GM23338 (cell line): ENCODE measurements around the gene NRIP3. TPM values are rescaled to one million over a fixed set of nuclear protein-coding genes. Genes with fewer than 3 reads are reported as not detected.

Experiments used
- ATAC-seq: fragments of 200-7000 bp; cut with Tn5 transposase; 3 replicates; pipeline ENCODE4 v1.9.1; 2020
- DNase-seq: peaks from one replicate; pipeline ENCODE4 v3.0.0-alpha.2; 2015; ENCODE audit warnings: low spot score
- H2AFZ ChIP-seq: fragments of 200-600 bp; sonication (generic); 2 replicates; pipeline ENCODE4 v1.8.0; 2016; ENCODE audit warnings: antibody characterized with exemption, mild to moderate bottlenecking, moderate library complexity
- H3F3A ChIP-seq: fragments of 200-600 bp; sonication (generic); replicated peaks from 2 replicates; pipeline ENCODE4 v1.8.0; 2017; ENCODE audit warnings: antibody characterized with exemption, mixed run types, low read depth
- H3K27ac ChIP-seq: fragments of 200-600 bp; sonication (generic); 2 replicates; pipeline ENCODE4 v1.6.1; 2016; ENCODE audit warnings: low read depth
- H3K27me3 ChIP-seq: fragments of 200-600 bp; sonication (generic); 2 replicates; pipeline ENCODE4 v1.8.0; 2016; ENCODE audit warnings: mild to moderate bottlenecking, mixed run types, moderate library complexity; ENCODE audit not compliant: insufficient read depth
- H3K36me3 ChIP-seq: fragments of 200-600 bp; sonication (generic); 2 replicates; pipeline ENCODE4 v1.8.0; 2016; ENCODE audit warnings: mild to moderate bottlenecking; ENCODE audit not compliant: insufficient read depth
- H3K4me1 ChIP-seq: fragments of 200-600 bp; sonication (generic); 2 replicates; pipeline ENCODE4 v1.8.0; 2016; ENCODE audit warnings: mild to moderate bottlenecking, moderate library complexity; ENCODE audit not compliant: insufficient read depth
- H3K4me2 ChIP-seq: fragments of 200-600 bp; sonication (generic); 2 replicates; pipeline ENCODE4 v1.7.1; 2017; ENCODE audit warnings: mixed run types
- H3K4me3 ChIP-seq: fragments of 200-600 bp; sonication (generic); 2 replicates; pipeline ENCODE4 v1.6.1; 2016; ENCODE audit warnings: mixed run types
- H3K79me2 ChIP-seq: fragments of 200-600 bp; sonication (generic); replicated peaks from 2 replicates; pipeline ENCODE4 v1.8.0; 2017; ENCODE audit warnings: mild to moderate bottlenecking; ENCODE audit not compliant: insufficient read depth
- H3K9me2 ChIP-seq: fragments of 200-600 bp; sonication (generic); 2 replicates; pipeline ENCODE4 v1.8.0; 2017; ENCODE audit not compliant: insufficient read depth
- H4K20me1 ChIP-seq: fragments of 200-600 bp; sonication (generic); replicated peaks from 2 replicates; pipeline ENCODE4 v1.8.0; 2017; ENCODE audit warnings: mild to moderate bottlenecking; ENCODE audit not compliant: insufficient read depth
- H3K27ac Mint-ChIP-seq: 2 replicates; pipeline ENCODE4 v1.8.0; 2020; ENCODE audit warnings: inconsistent platforms, mild to moderate bottlenecking, moderate library complexity, mixed read lengths
- H3K27me3 Mint-ChIP-seq: 3 replicates; pipeline ENCODE4 v1.8.0; 2022; ENCODE audit warnings: low read depth, mild to moderate bottlenecking, moderate library complexity, mixed read lengths, inconsistent platforms; ENCODE audit not compliant: insufficient read depth, poor library complexity
- H3K36me3 Mint-ChIP-seq: 3 replicates; pipeline ENCODE4 v1.8.0; 2021; ENCODE audit warnings: low read depth, mild to moderate bottlenecking, inconsistent platforms, moderate library complexity, mixed read lengths
- H3K4me1 Mint-ChIP-seq: 3 replicates; pipeline ENCODE4 v1.8.0; 2020; ENCODE audit warnings: mild to moderate bottlenecking, inconsistent platforms, mixed read lengths
- H3K4me3 Mint-ChIP-seq: 3 replicates; pipeline ENCODE4 v1.8.0; 2021; ENCODE audit warnings: moderate library complexity, mild to moderate bottlenecking, inconsistent platforms, mixed read lengths
- H3K9me3 Mint-ChIP-seq: 3 replicates; pipeline ENCODE4 v1.8.0; 2020; ENCODE audit warnings: moderate library complexity, mild to moderate bottlenecking, inconsistent platforms, mixed read lengths
- CREB1 ChIP-seq: fragments of 250-450 bp; sonication (Bioruptor Pico); IDR thresholded peaks from 2 replicates; pipeline ENCODE4 v1.5.0; 2020; ENCODE audit warnings: low read depth, mild to moderate bottlenecking, moderate library complexity
- EZH2 ChIP-seq: fragments of 200-600 bp; sonication (generic); IDR thresholded peaks from one replicate; pipeline ENCODE4 v1.8.0; 2017; ENCODE audit warnings: antibody characterized with exemption, mild to moderate bottlenecking, low read depth; ENCODE audit not compliant: unreplicated experiment
- EZH2phosphoT487 ChIP-seq: fragments of 200-600 bp; sonication (generic); IDR thresholded peaks from one replicate; pipeline ENCODE4 v1.8.1; 2018; ENCODE audit warnings: antibody characterized with exemption; ENCODE audit not compliant: unreplicated experiment
- JUNB ChIP-seq: IDR thresholded peaks from one replicate; pipeline ENCODE4 v1.6.1; 2016; ENCODE audit warnings: antibody characterized with exemption; ENCODE audit not compliant: unreplicated experiment
- NANOG ChIP-seq: IDR thresholded peaks from 2 replicates; pipeline ENCODE4 v1.6.1; 2016; ENCODE audit warnings: antibody characterized with exemption, borderline replicate concordance
- POLR2AphosphoS5 ChIP-seq: IDR thresholded peaks from 2 replicates; pipeline ENCODE4 v1.6.1; 2016; ENCODE audit warnings: antibody characterized with exemption, low read depth
- STAT1 ChIP-seq: IDR thresholded peaks from one replicate; pipeline ENCODE4 v1.6.1; 2016; ENCODE audit warnings: antibody characterized with exemption; ENCODE audit not compliant: unreplicated experiment
- ZNF114 ChIP-seq: fragments of 250-450 bp; sonication (Bioruptor Pico); IDR thresholded peaks from 2 replicates; pipeline ENCODE4 v1.5.0; 2020; ENCODE audit warnings: mild to moderate bottlenecking, moderate library complexity
- ZNF331 ChIP-seq: fragments of 250-450 bp; sonication (Bioruptor Pico); IDR thresholded peaks from 2 replicates; pipeline ENCODE4 v1.5.0; 2020; ENCODE audit warnings: low read depth, mild to moderate bottlenecking, moderate library complexity
- polyA plus RNA-seq: library from polyadenylated mRNA; unstranded; fragments of >200 nt; fragmentation: Nextera tagmentation; extraction: Ambion mirVana; gene quantifications from 2 replicates; pipeline ENCODE4 v1.2.1, GENCODE V29; 2016
- total RNA-seq: library from RNA; depleted of rRNA; stranded (reverse); fragments of >200 nt; shearing (Covaris generic); gene quantifications from 2 replicates; pipeline ENCODE4 v1.2.3, GENCODE V29; 2014
- TF ChIP-seq, protein P1 (sequence below): fragments of 250-450 bp; sonication (Bioruptor Pico); IDR thresholded peaks from 2 replicates; pipeline ENCODE4 v1.5.0; 2020; ENCODE audit warnings: mild to moderate bottlenecking, moderate library complexity
- TF ChIP-seq, protein P2 (sequence below), 2 experiments: fragments of 200-600 bp in 1 of 2; sonication (generic) in 1 of 2; conservative IDR thresholded peaks; 2 replicates each; pipeline versions ENCODE4 v1.5.1 to v1.6.1; 2016 to 2017; ENCODE audit warnings: antibody characterized with exemption in 2 of 2, low read depth in 2 of 2, mild to moderate bottlenecking in 2 of 2, moderate library complexity in 1 of 2
- TF ChIP-seq, protein P3 (sequence below): IDR thresholded peaks from 2 replicates; pipeline ENCODE4 v1.6.1; 2016; ENCODE audit warnings: antibody characterized with exemption
- TF ChIP-seq, protein P4 (sequence below): IDR thresholded peaks from one replicate; pipeline ENCODE4 v1.6.1; 2018; ENCODE audit warnings: antibody characterized with exemption; ENCODE audit not compliant: unreplicated experiment

Gene NRIP3
- total and polyA plus RNA-seq, 2 experiments from 2014 or later, result 3.0 to 7.9 TPM

DNA sequence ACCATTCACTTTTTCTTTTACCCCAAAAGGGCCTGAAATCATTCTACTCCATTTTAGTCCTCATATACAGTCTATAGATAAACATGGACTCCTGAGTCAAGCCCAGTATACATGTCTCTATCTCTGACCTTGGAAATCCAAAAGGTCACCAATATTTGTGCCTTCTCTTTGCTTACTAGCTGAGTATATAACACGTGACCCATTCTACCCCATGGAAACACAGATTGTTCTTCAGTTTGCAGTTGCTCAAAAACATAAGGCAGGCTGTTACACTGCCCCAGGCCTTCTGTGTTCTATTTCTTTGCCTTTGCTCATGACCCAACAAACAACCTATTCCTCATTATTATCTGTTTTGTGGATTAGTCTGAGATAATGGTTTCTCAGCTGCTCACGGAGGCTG, 5.8 kb downstream of the NRIP3 start:
- no peaks in the 10 kb centered on the region for H3K36me3 Mint-ChIP-seq
- H3K27ac Mint-ChIP-seq, result no peak overlapping the region
- TF ChIP-seq, protein P1, sequence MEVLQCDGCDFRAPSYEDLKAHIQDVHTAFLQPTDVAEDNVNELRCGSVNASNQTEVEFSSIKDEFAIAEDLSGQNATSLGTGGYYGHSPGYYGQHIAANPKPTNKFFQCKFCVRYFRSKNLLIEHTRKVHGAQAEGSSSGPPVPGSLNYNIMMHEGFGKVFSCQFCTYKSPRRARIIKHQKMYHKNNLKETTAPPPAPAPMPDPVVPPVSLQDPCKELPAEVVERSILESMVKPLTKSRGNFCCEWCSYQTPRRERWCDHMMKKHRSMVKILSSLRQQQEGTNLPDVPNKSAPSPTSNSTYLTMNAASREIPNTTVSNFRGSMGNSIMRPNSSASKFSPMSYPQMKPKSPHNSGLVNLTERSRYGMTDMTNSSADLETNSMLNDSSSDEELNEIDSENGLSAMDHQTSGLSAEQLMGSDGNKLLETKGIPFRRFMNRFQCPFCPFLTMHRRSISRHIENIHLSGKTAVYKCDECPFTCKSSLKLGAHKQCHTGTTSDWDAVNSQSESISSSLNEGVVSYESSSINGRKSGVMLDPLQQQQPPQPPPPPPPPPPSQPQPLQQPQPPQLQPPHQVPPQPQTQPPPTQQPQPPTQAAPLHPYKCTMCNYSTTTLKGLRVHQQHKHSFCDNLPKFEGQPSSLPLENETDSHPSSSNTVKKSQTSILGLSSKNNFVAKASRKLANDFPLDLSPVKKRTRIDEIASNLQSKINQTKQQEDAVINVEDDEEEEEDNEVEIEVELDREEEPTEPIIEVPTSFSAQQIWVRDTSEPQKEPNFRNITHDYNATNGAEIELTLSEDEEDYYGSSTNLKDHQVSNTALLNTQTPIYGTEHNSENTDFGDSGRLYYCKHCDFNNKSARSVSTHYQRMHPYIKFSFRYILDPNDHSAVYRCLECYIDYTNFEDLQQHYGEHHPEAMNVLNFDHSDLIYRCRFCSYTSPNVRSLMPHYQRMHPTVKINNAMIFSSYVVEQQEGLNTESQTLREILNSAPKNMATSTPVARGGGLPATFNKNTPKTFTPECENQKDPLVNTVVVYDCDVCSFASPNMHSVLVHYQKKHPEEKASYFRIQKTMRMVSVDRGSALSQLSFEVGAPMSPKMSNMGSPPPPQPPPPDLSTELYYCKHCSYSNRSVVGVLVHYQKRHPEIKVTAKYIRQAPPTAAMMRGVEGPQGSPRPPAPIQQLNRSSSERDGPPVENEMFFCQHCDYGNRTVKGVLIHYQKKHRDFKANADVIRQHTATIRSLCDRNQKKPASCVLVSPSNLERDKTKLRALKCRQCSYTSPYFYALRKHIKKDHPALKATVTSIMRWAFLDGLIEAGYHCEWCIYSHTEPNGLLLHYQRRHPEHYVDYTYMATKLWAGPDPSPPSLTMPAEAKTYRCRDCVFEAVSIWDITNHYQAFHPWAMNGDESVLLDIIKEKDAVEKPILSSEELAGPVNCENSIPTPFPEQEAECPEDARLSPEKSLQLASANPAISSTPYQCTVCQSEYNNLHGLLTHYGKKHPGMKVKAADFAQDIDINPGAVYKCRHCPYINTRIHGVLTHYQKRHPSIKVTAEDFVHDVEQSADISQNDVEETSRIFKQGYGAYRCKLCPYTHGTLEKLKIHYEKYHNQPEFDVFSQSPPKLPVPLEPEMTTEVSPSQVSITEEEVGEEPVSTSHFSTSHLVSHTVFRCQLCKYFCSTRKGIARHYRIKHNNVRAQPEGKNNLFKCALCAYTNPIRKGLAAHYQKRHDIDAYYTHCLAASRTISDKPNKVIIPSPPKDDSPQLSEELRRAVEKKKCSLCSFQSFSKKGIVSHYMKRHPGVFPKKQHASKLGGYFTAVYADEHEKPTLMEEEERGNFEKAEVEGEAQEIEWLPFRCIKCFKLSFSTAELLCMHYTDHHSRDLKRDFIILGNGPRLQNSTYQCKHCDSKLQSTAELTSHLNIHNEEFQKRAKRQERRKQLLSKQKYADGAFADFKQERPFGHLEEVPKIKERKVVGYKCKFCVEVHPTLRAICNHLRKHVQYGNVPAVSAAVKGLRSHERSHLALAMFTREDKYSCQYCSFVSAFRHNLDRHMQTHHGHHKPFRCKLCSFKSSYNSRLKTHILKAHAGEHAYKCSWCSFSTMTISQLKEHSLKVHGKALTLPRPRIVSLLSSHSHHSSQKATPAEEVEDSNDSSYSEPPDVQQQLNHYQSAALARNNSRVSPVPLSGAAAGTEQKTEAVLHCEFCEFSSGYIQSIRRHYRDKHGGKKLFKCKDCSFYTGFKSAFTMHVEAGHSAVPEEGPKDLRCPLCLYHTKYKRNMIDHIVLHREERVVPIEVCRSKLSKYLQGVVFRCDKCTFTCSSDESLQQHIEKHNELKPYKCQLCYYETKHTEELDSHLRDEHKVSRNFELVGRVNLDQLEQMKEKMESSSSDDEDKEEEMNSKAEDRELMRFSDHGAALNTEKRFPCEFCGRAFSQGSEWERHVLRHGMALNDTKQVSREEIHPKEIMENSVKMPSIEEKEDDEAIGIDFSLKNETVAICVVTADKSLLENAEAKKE (CRISPR knock-in tag), result no peak
- no peak for TF ChIP-seq JUNB
- TF ChIP-seq STAT1, result no peak
- TF ChIP-seq EZH2, result no peak
- no peak for TF ChIP-seq NANOG
- TF ChIP-seq EZH2phosphoT487, result no peak
- no peak for TF ChIP-seq CREB1 (CRISPR knock-in tag)
- TF ChIP-seq ZNF114 (CRISPR knock-in tag), result no peak
- TF ChIP-seq, protein P2, sequence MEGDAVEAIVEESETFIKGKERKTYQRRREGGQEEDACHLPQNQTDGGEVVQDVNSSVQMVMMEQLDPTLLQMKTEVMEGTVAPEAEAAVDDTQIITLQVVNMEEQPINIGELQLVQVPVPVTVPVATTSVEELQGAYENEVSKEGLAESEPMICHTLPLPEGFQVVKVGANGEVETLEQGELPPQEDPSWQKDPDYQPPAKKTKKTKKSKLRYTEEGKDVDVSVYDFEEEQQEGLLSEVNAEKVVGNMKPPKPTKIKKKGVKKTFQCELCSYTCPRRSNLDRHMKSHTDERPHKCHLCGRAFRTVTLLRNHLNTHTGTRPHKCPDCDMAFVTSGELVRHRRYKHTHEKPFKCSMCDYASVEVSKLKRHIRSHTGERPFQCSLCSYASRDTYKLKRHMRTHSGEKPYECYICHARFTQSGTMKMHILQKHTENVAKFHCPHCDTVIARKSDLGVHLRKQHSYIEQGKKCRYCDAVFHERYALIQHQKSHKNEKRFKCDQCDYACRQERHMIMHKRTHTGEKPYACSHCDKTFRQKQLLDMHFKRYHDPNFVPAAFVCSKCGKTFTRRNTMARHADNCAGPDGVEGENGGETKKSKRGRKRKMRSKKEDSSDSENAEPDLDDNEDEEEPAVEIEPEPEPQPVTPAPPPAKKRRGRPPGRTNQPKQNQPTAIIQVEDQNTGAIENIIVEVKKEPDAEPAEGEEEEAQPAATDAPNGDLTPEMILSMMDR (conservative IDR thresholded peaks at IDR 0.05; ENCODE audit: low read depth in 2 of 2), result no peak
- TF ChIP-seq, protein P3, sequence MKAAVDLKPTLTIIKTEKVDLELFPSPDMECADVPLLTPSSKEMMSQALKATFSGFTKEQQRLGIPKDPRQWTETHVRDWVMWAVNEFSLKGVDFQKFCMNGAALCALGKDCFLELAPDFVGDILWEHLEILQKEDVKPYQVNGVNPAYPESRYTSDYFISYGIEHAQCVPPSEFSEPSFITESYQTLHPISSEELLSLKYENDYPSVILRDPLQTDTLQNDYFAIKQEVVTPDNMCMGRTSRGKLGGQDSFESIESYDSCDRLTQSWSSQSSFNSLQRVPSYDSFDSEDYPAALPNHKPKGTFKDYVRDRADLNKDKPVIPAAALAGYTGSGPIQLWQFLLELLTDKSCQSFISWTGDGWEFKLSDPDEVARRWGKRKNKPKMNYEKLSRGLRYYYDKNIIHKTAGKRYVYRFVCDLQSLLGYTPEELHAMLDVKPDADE, result no peak
- no peak for TF ChIP-seq ZNF331
- TF ChIP-seq, protein P4, sequence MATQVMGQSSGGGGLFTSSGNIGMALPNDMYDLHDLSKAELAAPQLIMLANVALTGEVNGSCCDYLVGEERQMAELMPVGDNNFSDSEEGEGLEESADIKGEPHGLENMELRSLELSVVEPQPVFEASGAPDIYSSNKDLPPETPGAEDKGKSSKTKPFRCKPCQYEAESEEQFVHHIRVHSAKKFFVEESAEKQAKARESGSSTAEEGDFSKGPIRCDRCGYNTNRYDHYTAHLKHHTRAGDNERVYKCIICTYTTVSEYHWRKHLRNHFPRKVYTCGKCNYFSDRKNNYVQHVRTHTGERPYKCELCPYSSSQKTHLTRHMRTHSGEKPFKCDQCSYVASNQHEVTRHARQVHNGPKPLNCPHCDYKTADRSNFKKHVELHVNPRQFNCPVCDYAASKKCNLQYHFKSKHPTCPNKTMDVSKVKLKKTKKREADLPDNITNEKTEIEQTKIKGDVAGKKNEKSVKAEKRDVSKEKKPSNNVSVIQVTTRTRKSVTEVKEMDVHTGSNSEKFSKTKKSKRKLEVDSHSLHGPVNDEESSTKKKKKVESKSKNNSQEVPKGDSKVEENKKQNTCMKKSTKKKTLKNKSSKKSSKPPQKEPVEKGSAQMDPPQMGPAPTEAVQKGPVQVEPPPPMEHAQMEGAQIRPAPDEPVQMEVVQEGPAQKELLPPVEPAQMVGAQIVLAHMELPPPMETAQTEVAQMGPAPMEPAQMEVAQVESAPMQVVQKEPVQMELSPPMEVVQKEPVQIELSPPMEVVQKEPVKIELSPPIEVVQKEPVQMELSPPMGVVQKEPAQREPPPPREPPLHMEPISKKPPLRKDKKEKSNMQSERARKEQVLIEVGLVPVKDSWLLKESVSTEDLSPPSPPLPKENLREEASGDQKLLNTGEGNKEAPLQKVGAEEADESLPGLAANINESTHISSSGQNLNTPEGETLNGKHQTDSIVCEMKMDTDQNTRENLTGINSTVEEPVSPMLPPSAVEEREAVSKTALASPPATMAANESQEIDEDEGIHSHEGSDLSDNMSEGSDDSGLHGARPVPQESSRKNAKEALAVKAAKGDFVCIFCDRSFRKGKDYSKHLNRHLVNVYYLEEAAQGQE, result no peak
- no peak for TF ChIP-seq POLR2AphosphoS5

More for the DNA sequence above, 5.8 kb downstream of the NRIP3 start:
- peaks cover 2% of the 10 kb centered on the region; the same call in 2 of the 3 replicates for H3K4me1 Mint-ChIP-seq
- H2AFZ ChIP-seq, result no peak overlapping the region
- no peaks in the 10 kb centered on the region for H3K36me3 ChIP-seq
- H3K79me2 ChIP-seq, result no peaks in the 10 kb centered on the region; the same call in 1 of the 2 replicates
- peaks cover 4% of the 10 kb centered on the region for H3K4me1 ChIP-seq
- no peak overlapping the region for H3K4me3 Mint-ChIP-seq
- no peak overlapping the region for H3K27ac ChIP-seq
- no peak for ATAC-seq
- H3K9me3 Mint-ChIP-seq, result no peaks in the 10 kb centered on the region
- no peak overlapping the region for H3K4me3 ChIP-seq
- DNase-seq, result no peak
- no peak overlapping the region for H3K4me2 ChIP-seq
- peaks cover 4% of the 10 kb centered on the region; the same call in 1 of the 2 replicates for H4K20me1 ChIP-seq
- peaks cover 13% of the 10 kb centered on the region for H3K27me3 Mint-ChIP-seq
- H3K27me3 ChIP-seq, result peaks cover 23% of the 10 kb centered on the region
- no peaks in the 10 kb centered on the region for H3F3A ChIP-seq
- no peaks in the 10 kb centered on the region for H3K9me2 ChIP-seq
